Measurements from ENCODE around the gene MGP.

GRCh38 chr12:14919455-14919854, 33.8 kb upstream of the MGP start:
- TF ChIP-seq CTCF (IDR thresholded peaks at IDR 0.05; ENCODE audit: low read length) (no peak), EZH2 (optimal IDR thresholded peaks at IDR 0.05; ENCODE audit: low read depth, low read length) (no peak)
